K562 (cell line): Measurements from ENCODE around the gene HEG1. TPM values are rescaled to one million over a fixed set of nuclear protein-coding genes. Genes with fewer than 3 reads are reported as not detected.

Experiments
- ATAC-seq: fragments of 200-7000 bp; cut with Tn5 transposase; 3 replicates; pipeline ENCODE4 v1.9.1; 2020; ENCODE audit warnings: moderate library complexity
- BruUV-seq: library from RNA; stranded (reverse); fragments of 400-500 nt; replicated peaks from 2 replicates; lab custom pipeline; 2021; lab: Mats Ljungman, UMichigan
- CTCF ChIA-PET: fragments of 300-600 bp; formaldehyde crosslinking; extraction: SDS; loops from one replicate; lab custom pipeline; 2021; ENCODE audit warnings: low intra/inter-chr PET ratio; lab: Yijun Ruan, JAX
- POLR2A ChIA-PET: fragments of 300-600, 350-650 bp; sonication (Branson Sonifier 250); formaldehyde crosslinking; extraction: SDS; loops from one replicate; lab custom pipeline; 2021; ENCODE audit warnings: antibody characterized with exemption, inconsistent platforms; lab: Yijun Ruan, JAX
- DNase-seq, 4 experiments: peaks; one replicate each; pipeline versions ENCODE4 v3.0.0 to v3.0.0-alpha.2; 2011 to 2018; ENCODE audit warnings: low spot score in 3 of 4, mixed read lengths in 3 of 4; ENCODE audit errors: extremely low read depth in 1 of 4
- FAIRE-seq: peaks from 2 replicates; lab custom pipeline; 2011; peaks lifted over from hg19 to GRCh38; lab: Jason Lieb, UNC
- H2AFZ ChIP-seq: 2 replicates; pipeline ENCODE4 v1.6.0; 2011; ENCODE audit warnings: low read depth, low read length, control low read depth, inconsistent platforms
- H3K27ac ChIP-seq: fragments of 200-600 bp; 3 replicates; pipeline ENCODE4 v1.8.0; 2011; ENCODE audit warnings: low read depth, mild to moderate bottlenecking, control low read depth, inconsistent platforms, low read length, moderate library complexity, mixed read lengths; ENCODE audit errors: extremely low read depth
- H3K27me3 ChIP-seq, 2 experiments: fragments of 300-600 bp in 1 of 2; 2 replicates in 1 of 2; 3 replicates in 1 of 2; pipeline versions ENCODE4 v1.6.0 to v1.8.0; 2011; ENCODE audit warnings: inconsistent platforms in 2 of 2, low read length in 2 of 2, mild to moderate bottlenecking in 1 of 2, mixed read lengths in 1 of 2, moderate library complexity in 1 of 2; ENCODE audit not compliant: control insufficient read depth in 2 of 2, insufficient read depth in 2 of 2
- H3K36me3 ChIP-seq: fragments of 300-600 bp; 3 replicates; pipeline ENCODE4 v1.8.0; 2011; ENCODE audit warnings: mild to moderate bottlenecking, low read length, inconsistent platforms; ENCODE audit not compliant: control insufficient read depth, insufficient read depth
- H3K4me1 ChIP-seq, 2 experiments: fragments of 200-600 bp in 1 of 2; replicated peaks in 1 of 2; 2 replicates in 1 of 2; 3 replicates in 1 of 2; pipeline versions ENCODE4 v1.5.1 to v1.8.0; 2011; ENCODE audit warnings: inconsistent platforms in 2 of 2, low read length in 2 of 2, mild to moderate bottlenecking in 1 of 2, mixed read lengths in 1 of 2, moderate library complexity in 1 of 2; ENCODE audit not compliant: control insufficient read depth in 2 of 2, insufficient read depth in 2 of 2
- H3K4me2 ChIP-seq: 2 replicates; pipeline ENCODE4 v1.6.1; 2011; ENCODE audit warnings: low read length, control low read depth, inconsistent platforms, mixed read lengths; ENCODE audit not compliant: insufficient read depth
- H3K4me3 ChIP-seq: fragments of 200-600 bp; sonication (generic), shearing (Covaris generic); 2 replicates; pipeline ENCODE4 v1.5.1; 2016; ENCODE audit warnings: control low read depth, inconsistent platforms
- H3K79me2 ChIP-seq: fragments of 200-600 bp; 3 replicates; pipeline ENCODE4 v1.8.0; 2011; ENCODE audit warnings: low read length, inconsistent platforms; ENCODE audit not compliant: control insufficient read depth, insufficient read depth
- H3K9ac ChIP-seq, 2 experiments: 2 replicates each; pipeline versions ENCODE4 v1.6.0 to v1.6.1; 2011; ENCODE audit warnings: low read depth in 2 of 2, low read length in 2 of 2, control low read depth in 1 of 2, inconsistent platforms in 1 of 2, mild to moderate bottlenecking in 1 of 2, mixed read lengths in 1 of 2; ENCODE audit not compliant: insufficient read depth in 1 of 2
- H3K9me1 ChIP-seq: one replicate; pipeline ENCODE4 v1.6.0; 2011; ENCODE audit warnings: inconsistent platforms, mild to moderate bottlenecking, low read length, moderate library complexity; ENCODE audit not compliant: control insufficient read depth, insufficient read depth
- H3K9me3 ChIP-seq: replicated peaks from 2 replicates; pipeline ENCODE4 v1.5.1; 2011; ENCODE audit warnings: low read depth, low read length, inconsistent platforms; ENCODE audit not compliant: control insufficient read depth, insufficient read depth
- H4K20me1 ChIP-seq: replicated peaks from 2 replicates; pipeline ENCODE4 v1.6.1; 2011; ENCODE audit warnings: low read length, inconsistent platforms, mixed read lengths; ENCODE audit not compliant: control insufficient read depth, insufficient read depth
- ASH1L ChIP-seq: fragments of 450-650 bp; IDR thresholded peaks from 2 replicates; pipeline ENCODE4 v1.6.1; 2018; ENCODE audit warnings: borderline replicate concordance, mild to moderate bottlenecking, low read depth; ENCODE audit not compliant: partially characterized antibody
- CBX5 ChIP-seq: IDR thresholded peaks from 2 replicates; pipeline ENCODE4 v1.6.1; 2014; ENCODE audit warnings: low read depth, borderline replicate concordance
- CCNT2 ChIP-seq: IDR thresholded peaks from 2 replicates; pipeline ENCODE4 v1.6.1; 2011; ENCODE audit warnings: borderline replicate concordance, low read depth, mild to moderate bottlenecking, moderate library complexity, mixed read lengths, low read length; ENCODE audit not compliant: insufficient read length; ENCODE audit errors: extremely low read depth
- CREB1 ChIP-seq, 2 experiments: sonication (generic) in 1 of 2; formaldehyde crosslinking in 1 of 2; IDR thresholded peaks; 2 replicates each; pipeline versions ENCODE4 v1.6.1 to v1.8.0; 2012 to 2022; ENCODE audit warnings: inconsistent platforms in 1 of 2, mild to moderate bottlenecking in 1 of 2, missing genetic modification reagents in 1 of 2, moderate library complexity in 1 of 2
- ELK1 ChIP-seq: sonication (generic); formaldehyde crosslinking; IDR thresholded peaks from 2 replicates; pipeline ENCODE4 v1.8.1; 2022; ENCODE audit warnings: missing genetic modification reagents
- HSF4 ChIP-seq: fragments of 250-450 bp; sonication (Bioruptor Pico); IDR thresholded peaks from 2 replicates; pipeline ENCODE4 v2.1.2; 2022; ENCODE audit warnings: mild to moderate bottlenecking, moderate library complexity, borderline replicate concordance
- KAT7 ChIP-seq: sonication (generic); formaldehyde crosslinking; IDR thresholded peaks from 2 replicates; pipeline ENCODE4 v1.8.0; 2022; ENCODE audit warnings: missing genetic modification reagents, mild to moderate bottlenecking, borderline replicate concordance
- NBN ChIP-seq: fragments of 450-650 bp; IDR thresholded peaks from 2 replicates; pipeline ENCODE4 v1.6.1; 2016; ENCODE audit warnings: low read depth, mild to moderate bottlenecking
- NFE2L1 ChIP-seq: fragments of 450-650 bp; IDR thresholded peaks from 2 replicates; pipeline ENCODE4 v1.6.1; 2016; ENCODE audit warnings: missing genetic modification characterization, low read depth, mild to moderate bottlenecking, missing compliant biosample characterization, moderate library complexity, borderline replicate concordance
- NR4A1 ChIP-seq, 2 experiments: fragments of 250-450 bp in 1 of 2; fragments of 450-650 bp in 1 of 2; sonication (Bioruptor Pico) in 1 of 2; IDR thresholded peaks; 2 replicates each; pipeline versions ENCODE4 v1.4.0 to v1.6.1; 2016 to 2020; ENCODE audit warnings: mild to moderate bottlenecking in 2 of 2, missing compliant biosample characterization in 1 of 2, missing genetic modification characterization in 1 of 2, moderate library complexity in 1 of 2
- OTX1 ChIP-seq: fragments of 450-650 bp; formaldehyde crosslinking; IDR thresholded peaks from 2 replicates; pipeline ENCODE4 v1.4.0; 2022; ENCODE audit warnings: mild to moderate bottlenecking
- WGBS: fragments of 100-300 bp; shearing (Covaris generic); methylation state at CpG from one replicate; pipeline ENCODE4 v1.1.6; 2016; ENCODE audit warnings: low coverage, mixed read lengths; ENCODE audit not compliant: insufficient coverage; ENCODE audit errors: missing lambda C conversion rate; 5-methylcytosine and 5-hydroxymethylcytosine counted together
- in situ Hi-C: fragments of 300-500 bp; cut with MboI; formaldehyde crosslinking; loops from 4 replicates; pipeline ENCODE4 v1.15.0; 2018; ENCODE audit warnings: inconsistent platforms, mixed read lengths
- intact Hi-C: fragments of 100-400 bp; cut with micrococcal nuclease; formaldehyde crosslinking; loops from 2 replicates; pipeline ENCODE4 v1.14.2; 2022
- polyA plus RNA-seq, 8 experiments: library from polyadenylated mRNA; depleted of rRNA in 4 of 8; stranded (reverse) in 5 of 8; unstranded in 3 of 8; fragments of >200 nt; fragmentation: Nextera tagmentation in 2 of 8; fragmentation: Illumina TruSeq in 1 of 8; extraction: Ambion mirVana in 2 of 8; extraction: Trizol in 1 of 8; gene quantifications; 2 replicates each; pipeline versions ENCODE4 v1.2.1 to v1.2.3, GENCODE V29; 2011 to 2014; ENCODE audit warnings: inconsistent platforms in 1 of 8, missing spikeins in 1 of 8
- total RNA-seq, 7 experiments: library from RNA; depleted of rRNA in 6 of 7; stranded (reverse); fragments of >200 nt in 6 of 7; fragmentation: Illumina TruSeq in 2 of 7; extraction: Trizol in 2 of 7; gene quantifications; 2 replicates each; pipeline versions ENCODE4 v1.2.1 to v1.2.3, GENCODE V29; 2011 to 2021; ENCODE audit warnings: low replicate concordance in 1 of 7

Gene HEG1
- total and polyA plus RNA-seq, 9 of the 15 experiments (the other 6 are each of a cell fraction or from before 2014, with no cell fraction given), result 0.24 TPM; not detected in 8

GRCh38 chr3:125103406-125103805, 47.6 kb upstream of the HEG1 start:
- no peak for FAIRE-seq
- BruUV-seq, result no TSS peak
- H3K36me3 ChIP-seq, result no peaks in the 10 kb centered on the region
- ChIA-PET POLR2A (no interaction called here), CTCF (no interaction called here)
- no peaks in the 10 kb centered on the region for H3K27me3 ChIP-seq
- intact Hi-C loops (no loop called here), in situ Hi-C loops (no loop called here)
- no peak overlapping the region for H3K4me3 ChIP-seq
- no peak overlapping the region for H3K9ac ChIP-seq
- no peaks in the 10 kb centered on the region; a peak in 2 of 5 replicates for H3K4me1 ChIP-seq
- no peak overlapping the region for H3K4me2 ChIP-seq
- no peaks in the 10 kb centered on the region for H3K9me3 ChIP-seq
- no peak overlapping the region for H3K27ac ChIP-seq
- H2AFZ ChIP-seq, result no peak overlapping the region
- 0% methylated on average over 1 of the region's 1 CpG for WGBS
- TF ChIP-seq NR4A1 (CRISPR knock-in tag; IDR thresholded peaks at IDR 0.05), result no peak
- TF ChIP-seq NR4A1 (tag; IDR thresholded peaks at IDR 0.05), result no peak
- TF ChIP-seq CCNT2, result no peak
- TF ChIP-seq, all 486 proteins: peak for 0
- Histone ChIP-seq H4K20me1 (no peaks in the 10 kb centered on the region; the same call in 1 of the 2 replicates), H3K79me2 (no peaks in the 10 kb centered on the region), H3K9me1 (no peaks in the 10 kb centered on the region)
- DNase-seq (no peak), ATAC-seq (no peak)

- no peaks in the 10 kb centered on the region; the same call in 1 of the 2 replicates for H4K20me1 ChIP-seq
- H3K9me3 ChIP-seq, result no peaks in the 10 kb centered on the region
- no peak overlapping the region for H3K4me2 ChIP-seq
- ATAC-seq, result no peak
- H3K4me3 ChIP-seq, result no peak overlapping the region
- ChIA-PET POLR2A (interaction anchor here (0.6 kb wide), 1 partner anchor 396 kb away, joined by 4 read pairs; no protein-coding TSS in a partner anchor), CTCF (no interaction called here)
- no peaks in the 10 kb centered on the region for H3K36me3 ChIP-seq
- intact Hi-C loops (no loop called here), in situ Hi-C loops (no loop called here)
- no peak overlapping the region for H2AFZ ChIP-seq
- H3K27ac ChIP-seq, result no peak overlapping the region
- no peak for FAIRE-seq
- DNase-seq, result no peak
- H3K9me1 ChIP-seq, result no peaks in the 10 kb centered on the region
- no peaks in the 10 kb centered on the region for H3K27me3 ChIP-seq
- no peak overlapping the region for H3K9ac ChIP-seq
- WGBS, result 4% methylated on average over 6 of the region's 6 CpGs
- H3K79me2 ChIP-seq, result no peaks in the 10 kb centered on the region
- BruUV-seq, result no TSS peak
- no peaks in the 10 kb centered on the region for H3K4me1 ChIP-seq
- no peak for TF ChIP-seq HSF4
- TF ChIP-seq CREB1 (IDR thresholded peaks at IDR 0.05), result no peak
- TF ChIP-seq CREB1 (CRISPR knock-in tag; IDR thresholded peaks at IDR 0.05), result no peak
- no peak for TF ChIP-seq OTX1 (CRISPR knock-in tag)
- no peak for TF ChIP-seq CBX5
- TF ChIP-seq ELK1 (CRISPR knock-in tag), result no peak
- no peak for TF ChIP-seq NBN
- TF ChIP-seq NFE2L1, result no peak
- no peak for TF ChIP-seq KAT7
- no peak for TF ChIP-seq ASH1L
Observed at GRCh38 chr3:125102470-125102869, 46.7 kb upstream of the HEG1 start.
